ENCODE measurements around the gene AKAP13. TPM values are rescaled to one million over a fixed set of nuclear protein-coding genes. Genes with fewer than 3 reads are reported as not detected.

AKAP13 gene
- total RNA-seq, 1 donor from 2014 or later, result 114 TPM

DNA sequence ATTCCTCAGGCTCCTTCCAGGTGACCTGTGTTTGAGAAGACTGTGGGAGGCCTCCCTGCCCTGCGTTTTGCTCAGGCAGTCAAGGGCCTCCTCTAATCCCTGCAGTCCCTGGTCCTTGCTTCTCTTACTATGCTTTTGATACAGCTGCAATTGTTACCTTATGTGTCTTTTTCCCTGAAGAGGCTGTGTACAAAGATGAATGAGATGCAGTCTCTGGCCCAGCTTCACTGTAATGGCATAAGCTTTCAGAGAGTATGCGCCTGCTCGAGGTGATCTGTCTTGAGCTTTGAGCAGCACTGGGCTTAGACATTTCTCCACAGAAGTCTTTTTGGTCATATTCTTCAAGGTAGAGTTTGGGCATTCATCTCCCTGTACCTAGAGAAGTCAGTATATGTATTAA lies 129.6 kb downstream of the AKAP13 start:
- Mint-ChIP-seq H3K36me3 (ENCODE audit: insufficient read depth) (no peaks in the 10 kb centered on the region), H3K27ac (no peak overlapping the region), H3K4me1 (ENCODE audit: low read depth) (peaks cover 26% of the 10 kb centered on the region), H3K4me3 (ENCODE audit: low read depth) (no peak overlapping the region), H3K9me3 (ENCODE audit: low read depth) (no peaks in the 10 kb centered on the region), H3K27me3 (no peaks in the 10 kb centered on the region)
- TF ChIP-seq CTCF (IDR thresholded peaks at IDR 0.05; ENCODE audit: unreplicated experiment), result no peak
- DNase-seq (ENCODE audit: low spot score, unreplicated experiment), result no peak

DNA sequence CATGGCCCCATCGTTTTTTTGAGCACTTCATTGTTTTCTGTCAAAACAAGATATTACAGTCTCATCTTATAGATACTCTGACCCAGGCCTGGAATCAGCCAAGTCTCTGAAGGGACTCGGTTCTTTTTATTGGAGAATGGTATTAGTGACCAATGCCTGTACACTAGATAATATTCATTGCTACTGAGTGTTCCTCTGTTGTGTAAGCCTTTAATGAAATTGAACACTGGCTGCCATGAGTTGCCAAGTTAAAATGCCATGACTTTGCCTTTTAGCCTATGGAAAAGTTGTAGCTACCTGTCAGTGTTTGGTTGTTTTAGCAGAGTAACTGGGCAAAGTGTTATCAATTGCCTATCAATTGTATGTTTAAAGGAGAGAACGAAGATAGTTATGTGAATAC lies 134.0 kb downstream of the AKAP13 start:
- no peaks in the 10 kb centered on the region for H3K9me3 Mint-ChIP-seq (ENCODE audit: low read depth)
- no peaks in the 10 kb centered on the region for H3K36me3 Mint-ChIP-seq (ENCODE audit: insufficient read depth)
- H3K27ac Mint-ChIP-seq, result peak overlapping the region; percentile 89
- H3K4me1 Mint-ChIP-seq (ENCODE audit: low read depth), result peaks cover 40% of the 10 kb centered on the region
- DNase-seq (ENCODE audit: low spot score, unreplicated experiment), result no peak
- H3K4me3 Mint-ChIP-seq (ENCODE audit: low read depth), result no peak overlapping the region
- TF ChIP-seq CTCF (IDR thresholded peaks at IDR 0.05; ENCODE audit: unreplicated experiment), result no peak
- no peaks in the 10 kb centered on the region for H3K27me3 Mint-ChIP-seq

DNA sequence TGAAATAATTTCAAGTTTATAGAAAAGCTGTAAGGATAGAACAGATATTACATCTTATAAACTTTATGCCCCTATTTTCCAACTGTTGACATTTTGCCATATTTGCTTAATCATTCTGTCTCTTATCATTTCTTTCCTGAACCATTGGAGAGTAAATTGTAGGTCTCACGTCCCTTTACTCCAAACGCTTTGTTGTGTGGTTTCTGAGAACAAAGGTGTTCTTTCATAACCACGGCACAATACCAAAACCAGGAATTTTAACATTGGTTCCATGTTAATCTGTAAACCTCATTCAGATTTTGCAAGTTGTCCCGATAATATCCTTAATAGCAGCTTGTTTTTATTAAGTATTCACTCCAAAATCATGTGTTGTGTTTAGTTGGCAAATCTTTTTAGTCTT lies 134.8 kb downstream of the AKAP13 start:
- peaks cover 36% of the 10 kb centered on the region for H3K4me1 Mint-ChIP-seq (ENCODE audit: low read depth)
- no peaks in the 10 kb centered on the region for H3K27me3 Mint-ChIP-seq
- peak overlapping the region; percentile 26 for H3K4me3 Mint-ChIP-seq (ENCODE audit: low read depth)
- H3K36me3 Mint-ChIP-seq (ENCODE audit: insufficient read depth), result no peaks in the 10 kb centered on the region
- no peak for DNase-seq (ENCODE audit: low spot score, unreplicated experiment)
- H3K27ac Mint-ChIP-seq, result peak overlapping the region; percentile 89
- no peaks in the 10 kb centered on the region for H3K9me3 Mint-ChIP-seq (ENCODE audit: low read depth)
- no peak for TF ChIP-seq CTCF (IDR thresholded peaks at IDR 0.05; ENCODE audit: unreplicated experiment)

- peaks cover 2% of the 10 kb centered on the region for H3K36me3 Mint-ChIP-seq (ENCODE audit: insufficient read depth)
- no peak overlapping the region for H3K4me3 Mint-ChIP-seq (ENCODE audit: low read depth)
- no peak for DNase-seq (ENCODE audit: low spot score, unreplicated experiment)
- H3K9me3 Mint-ChIP-seq (ENCODE audit: low read depth), result no peaks in the 10 kb centered on the region
- H3K27ac Mint-ChIP-seq, result no peak overlapping the region
- no peaks in the 10 kb centered on the region for H3K27me3 Mint-ChIP-seq
- no peak for TF ChIP-seq CTCF (IDR thresholded peaks at IDR 0.05; ENCODE audit: unreplicated experiment)
- peaks cover 39% of the 10 kb centered on the region for H3K4me1 Mint-ChIP-seq (ENCODE audit: low read depth)
Observed at GRCh38 chr15:85517086-85517485, 136.7 kb downstream of the AKAP13 start.

DNA sequence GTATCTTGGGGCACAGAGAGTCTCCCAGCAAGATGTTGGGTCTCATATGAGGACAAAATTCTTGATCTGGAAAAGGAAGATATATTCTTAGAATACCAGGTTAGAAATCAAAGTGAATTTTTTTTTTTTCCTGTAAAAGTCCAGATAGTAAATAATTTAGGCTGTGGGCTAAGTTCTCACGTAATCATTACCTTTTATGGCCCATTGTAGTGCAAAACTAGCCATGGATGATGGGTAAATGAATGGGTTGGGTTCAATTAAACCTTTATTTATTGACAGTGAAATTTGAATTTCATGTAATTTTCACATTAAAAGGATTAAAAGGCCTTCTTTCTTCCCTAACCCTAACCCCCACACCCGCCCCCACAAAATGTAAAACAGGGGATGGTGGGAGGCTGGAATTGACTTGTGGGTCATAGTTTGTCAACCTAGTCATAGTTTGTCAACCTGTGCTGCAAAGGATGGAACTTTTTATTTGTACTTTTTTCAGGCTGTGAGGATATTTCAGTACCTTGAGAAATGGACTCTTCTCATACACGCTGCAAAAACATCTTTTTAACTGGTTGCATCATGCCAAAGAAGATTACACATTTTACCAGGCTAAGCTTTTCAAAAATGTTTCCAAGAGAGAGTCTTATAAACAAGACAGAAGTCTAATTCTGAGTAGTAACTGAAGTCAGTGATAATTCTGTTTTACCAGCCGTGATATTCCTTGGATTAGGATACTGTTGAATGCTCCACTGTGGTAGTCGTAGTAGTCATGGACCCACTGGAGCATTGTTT lies 138.8 kb downstream of the AKAP13 start:
- TF ChIP-seq CTCF (IDR thresholded peaks at IDR 0.05; ENCODE audit: unreplicated experiment), result no peak
- Mint-ChIP-seq H3K9me3 (ENCODE audit: low read depth) (no peaks in the 10 kb centered on the region), H3K27me3 (no peaks in the 10 kb centered on the region), H3K4me3 (ENCODE audit: low read depth) (no peak overlapping the region), H3K27ac (no peak overlapping the region), H3K4me1 (ENCODE audit: low read depth) (peaks cover 31% of the 10 kb centered on the region), H3K36me3 (ENCODE audit: insufficient read depth) (peaks cover 4% of the 10 kb centered on the region)
- no peak for DNase-seq (ENCODE audit: low spot score, unreplicated experiment)

Data from progenitor cell of endocrine pancreas (in vitro differentiated cells).